ENCODE data around the gene NANOS3. TPM values are rescaled to one million over a fixed set of nuclear protein-coding genes. Genes with fewer than 3 reads are reported as not detected.

The NANOS3 gene
- total RNA-seq, 2 experiments from 2014 or later = 0.56 to 1.3 TPM

- no peak for TF ChIP-seq CTCF (IDR thresholded peaks at IDR 0.05)
- Mint-ChIP-seq H3K4me1 (ENCODE audit: low read depth) (peaks cover 17% of the 10 kb centered on the region), H3K36me3 (ENCODE audit: low read depth) (no peaks in the 10 kb centered on the region), H3K4me3 (peak overlapping the region; percentile 61), H3K27me3 (peaks cover 11% of the 10 kb centered on the region), H3K27ac (peak overlapping the region; percentile 38), H3K9me3 (no peaks in the 10 kb centered on the region)
- intact Hi-C loops (cut with micrococcal nuclease) = no loop called here
- peak; percentile 88 for ATAC-seq
- CTCF ChIA-PET = interaction anchor here (0.7 to 1.7 kb wide), 6 partner anchors 10 to 243 kb away, joined by 3 to 6 read pairs (median 4); partner anchors contain the start of gene MISP3
- POLR2A ChIA-PET = interaction anchor here (0.9 to 1.2 kb wide), 2 partner anchors 9 to 93 kb away, joined by 3 read pairs; no protein-coding TSS in a partner anchor
- DNase-seq = peak; percentile 63
Observed at GRCh38 chr19:13872695-13873389, 4.1 kb upstream of the NANOS3 start.

- ChIA-PET POLR2A (interaction anchor here (1.2 kb wide), 1 partner anchor 10 kb away, joined by 3 read pairs; no protein-coding TSS in a partner anchor), CTCF (interaction anchor here (1.3 kb wide), 1 partner anchor 8 kb away, joined by 3 read pairs; no protein-coding TSS in a partner anchor)
- H3K9me3 Mint-ChIP-seq = no peaks in the 10 kb centered on the region
- H3K36me3 Mint-ChIP-seq (ENCODE audit: low read depth) = no peaks in the 10 kb centered on the region
- DNase-seq (no peak), ATAC-seq (no peak)
- H3K4me1 Mint-ChIP-seq (ENCODE audit: low read depth) = peaks cover 12% of the 10 kb centered on the region
- H3K4me3 Mint-ChIP-seq = no peak overlapping the region
- no peak for TF ChIP-seq CTCF (IDR thresholded peaks at IDR 0.05)
- intact Hi-C loops (cut with micrococcal nuclease) = no loop called here
- no peak overlapping the region for H3K27ac Mint-ChIP-seq
- peaks cover 7% of the 10 kb centered on the region for H3K27me3 Mint-ChIP-seq
Observed at GRCh38 chr19:13873834-13874515, 3.0 kb upstream of the NANOS3 start.

- ChIA-PET CTCF (interaction anchor here (0.8 to 3.7 kb wide), 7 partner anchors 13 to 261 kb away, joined by 3 to 12 read pairs (median 3); partner anchors contain the start of gene ASF1B), POLR2A (interaction anchor here (0.6 kb wide), 1 partner anchor 12 kb away, joined by 5 read pairs; no protein-coding TSS in a partner anchor)
- peaks cover 3% of the 10 kb centered on the region for H3K27me3 Mint-ChIP-seq
- no peak for TF ChIP-seq CTCF (IDR thresholded peaks at IDR 0.05)
- DNase-seq (no peak), ATAC-seq (no peak)
- H3K4me1 Mint-ChIP-seq (ENCODE audit: low read depth) = peaks cover 12% of the 10 kb centered on the region
- H3K4me3 Mint-ChIP-seq = no peak overlapping the region
- H3K36me3 Mint-ChIP-seq (ENCODE audit: low read depth) = no peaks in the 10 kb centered on the region
- H3K27ac Mint-ChIP-seq = no peak overlapping the region
- intact Hi-C loops (cut with micrococcal nuclease) = no loop called here
- H3K9me3 Mint-ChIP-seq = no peaks in the 10 kb centered on the region
Observed at GRCh38 chr19:13875824-13876223, 1.1 kb upstream of the NANOS3 start.

- DNase-seq (no peak), ATAC-seq (no peak)
- ChIA-PET CTCF (interaction anchor here (1.0 to 3.7 kb wide), 2 partner anchors 154 to 182 kb away, joined by 3 to 12 read pairs; partner anchors contain the start of gene IL27RA), POLR2A (interaction anchor here (0.9 kb wide), 1 partner anchor 10 kb away, joined by 3 read pairs; no protein-coding TSS in a partner anchor)
- intact Hi-C loops (cut with micrococcal nuclease) = no loop called here
- H3K36me3 Mint-ChIP-seq (ENCODE audit: low read depth) = no peaks in the 10 kb centered on the region
- no peaks in the 10 kb centered on the region for H3K9me3 Mint-ChIP-seq
- peaks cover 27% of the 10 kb centered on the region for H3K4me1 Mint-ChIP-seq (ENCODE audit: low read depth)
- H3K4me3 Mint-ChIP-seq = no peak overlapping the region
- TF ChIP-seq CTCF (IDR thresholded peaks at IDR 0.05) = no peak
- no peak overlapping the region for H3K27ac Mint-ChIP-seq
- peaks cover 3% of the 10 kb centered on the region for H3K27me3 Mint-ChIP-seq
Observed at GRCh38 chr19:13877303-13877702, 369 bp downstream of the NANOS3 start.
